ENCODE measurements around the gene EGLN2. TPM values are rescaled to one million over a fixed set of nuclear protein-coding genes. Genes with fewer than 3 reads are reported as not detected.
"Not testable (repeated sequence)": the region's sequence is repeated elsewhere in the genome, so short reads cannot be mapped to it uniquely, and the experiment has no call there.

Gene EGLN2
- total RNA-seq, 1 donor from 2014 or later, result 68.0 TPM

DNA sequence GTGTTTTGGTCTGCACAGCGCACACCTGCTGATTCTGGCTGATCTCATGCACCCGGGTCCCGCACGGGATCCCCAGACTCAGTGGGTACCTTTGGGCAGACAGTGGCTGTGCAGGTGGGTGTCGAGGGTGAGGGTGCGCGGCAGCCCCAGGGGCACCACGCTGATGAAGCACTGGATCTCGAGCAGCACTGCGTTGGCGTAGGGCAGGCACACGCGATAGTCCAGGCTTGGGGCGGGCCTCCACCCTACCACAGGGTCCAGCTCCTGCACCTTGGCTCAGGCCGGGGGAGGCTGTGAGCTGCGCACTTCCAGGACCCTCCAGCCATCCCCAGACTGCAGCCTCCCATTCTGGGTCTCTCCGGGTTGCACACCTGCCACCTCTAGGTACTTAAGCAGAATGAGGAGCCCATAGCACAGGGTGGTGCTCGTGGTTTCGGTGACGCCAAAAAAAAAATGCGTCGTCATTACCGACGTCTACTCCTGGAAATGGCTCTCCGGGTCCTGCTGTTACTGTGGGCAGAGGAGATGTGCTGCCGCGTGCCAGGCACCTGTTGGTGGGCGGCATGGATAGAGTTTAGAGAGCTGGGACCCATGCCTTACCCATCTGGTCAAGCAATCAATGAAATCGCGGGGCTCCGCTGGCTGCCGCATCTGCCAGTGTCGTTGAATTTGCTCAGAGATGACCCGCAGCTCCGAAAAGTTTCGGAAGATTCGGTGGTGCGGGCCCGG, 10.5 kb downstream of the EGLN2 start:
- ATAC-seq (no peak), DNase-seq (ENCODE audit: missing footprints) (no peak)
- intact Hi-C loops (cut with DNase I), result loop anchor here (5.0 to 10.0 kb wide), 2 partner anchors 147 to 325 kb away; no protein-coding TSS in a partner anchor

DNA sequence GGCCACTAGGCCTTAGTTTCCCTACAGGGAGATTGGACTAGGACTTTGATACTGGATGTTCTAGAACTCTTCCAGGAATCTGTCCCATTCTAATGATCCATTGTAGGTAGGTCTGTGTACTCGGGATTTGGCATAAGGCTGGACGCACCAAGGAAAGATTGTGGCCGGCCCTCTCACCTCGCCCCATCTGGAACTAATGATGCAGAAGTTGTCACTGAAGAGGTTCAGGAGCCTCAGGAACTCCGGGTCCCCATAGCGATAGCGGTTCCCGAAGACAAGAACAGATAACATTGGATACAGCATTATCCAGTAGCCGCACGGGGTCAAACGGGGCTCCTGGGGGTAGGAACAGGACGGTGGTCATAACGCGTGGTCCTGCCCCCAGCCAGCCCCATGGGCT, 11.2 kb downstream of the EGLN2 start:
- intact Hi-C loops (cut with DNase I), result loop anchor here (10.0 kb wide), 1 partner anchor 325 kb away; no protein-coding TSS in a partner anchor
- DNase-seq (ENCODE audit: missing footprints) (no peak), ATAC-seq (no peak)

DNA sequence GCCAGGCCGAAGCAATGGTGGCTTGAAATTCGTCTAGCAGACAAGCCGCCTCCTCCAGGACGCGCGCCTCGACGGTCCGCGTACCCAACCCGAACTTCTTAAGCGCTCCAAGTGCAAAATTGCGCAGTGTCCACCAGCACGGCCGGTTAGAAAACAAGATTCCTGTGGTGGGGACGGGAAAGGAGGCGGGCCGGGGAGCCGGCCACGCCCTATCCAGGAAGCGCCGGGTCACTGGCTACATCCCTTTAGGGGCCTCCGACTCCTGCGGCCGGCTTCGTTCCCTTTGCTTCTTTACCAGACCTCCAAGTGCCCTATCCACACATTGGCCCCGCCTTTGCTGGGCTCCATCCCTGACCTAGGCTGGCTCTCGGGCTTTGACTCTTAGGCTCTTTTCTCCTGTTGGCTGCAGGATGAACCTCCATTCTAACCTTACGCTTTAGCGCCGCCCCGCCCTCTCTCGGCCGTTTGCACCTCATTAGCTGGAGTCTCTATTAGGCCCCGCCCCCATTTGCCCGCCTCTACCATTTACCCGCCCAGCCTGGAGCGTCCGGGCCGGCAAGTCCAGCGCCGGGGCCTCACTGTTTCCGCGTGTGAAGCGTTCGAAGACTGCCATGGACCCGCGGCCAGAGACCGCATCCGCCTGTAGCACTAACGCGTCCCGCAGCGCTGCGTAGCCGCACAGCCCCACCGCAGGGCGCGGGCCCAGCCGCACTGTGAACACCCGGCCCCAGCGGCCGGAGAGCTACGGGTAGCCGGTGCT, 11.8 kb downstream of the EGLN2 start:
- intact Hi-C loops (cut with DNase I), result loop anchor here (10.0 kb wide), 1 partner anchor 324 kb away; no protein-coding TSS in a partner anchor
- DNase-seq (ENCODE audit: missing footprints) (peak; percentile 93), ATAC-seq (peak; percentile 92)

DNA sequence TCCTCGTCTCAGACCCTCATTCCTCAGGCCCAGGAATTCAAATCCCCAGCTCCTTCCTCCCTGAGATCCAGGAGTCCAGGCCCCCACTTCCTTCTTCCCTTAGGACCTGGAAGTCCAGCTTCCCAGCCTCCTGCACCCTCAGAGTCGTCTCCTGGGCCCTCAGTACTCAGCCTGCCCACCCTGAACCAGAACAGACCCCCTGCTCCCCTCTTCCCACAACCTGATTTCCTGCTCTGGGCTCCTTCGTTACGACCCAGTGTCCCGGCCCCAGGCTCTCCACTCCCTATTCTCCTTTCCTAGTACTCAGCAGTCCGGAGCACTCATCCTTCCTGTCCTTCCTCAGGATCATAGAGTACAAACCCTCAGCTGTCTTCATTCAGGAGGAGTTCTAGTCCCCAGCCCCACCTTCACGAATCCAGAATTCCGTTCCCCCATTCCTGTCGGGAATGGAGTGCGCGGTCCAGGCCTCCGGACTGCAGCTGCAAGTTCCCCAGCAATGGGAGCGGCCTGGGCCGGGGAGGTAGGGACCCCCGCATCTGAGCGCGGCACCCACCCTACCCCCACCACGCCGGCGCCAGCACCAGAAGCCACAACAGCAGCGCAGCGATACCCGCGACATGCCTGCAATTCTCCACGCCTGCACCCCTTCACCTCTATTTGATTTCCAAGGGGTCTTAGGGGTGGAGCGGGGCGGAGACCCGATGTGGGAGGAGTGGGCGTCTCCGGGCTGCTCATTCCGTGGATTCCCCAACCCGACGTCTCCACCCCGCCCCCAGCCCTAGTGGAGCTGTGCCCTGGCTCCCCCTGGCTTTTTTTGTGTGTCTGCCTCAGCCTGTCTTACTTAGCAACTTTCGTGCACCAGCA, 12.7 kb downstream of the EGLN2 start:
- no peak for ATAC-seq
- no peak for DNase-seq (ENCODE audit: missing footprints)
- intact Hi-C loops (cut with DNase I), result loop anchor here (10.0 kb wide), 1 partner anchor 323 kb away; no protein-coding TSS in a partner anchor

DNA sequence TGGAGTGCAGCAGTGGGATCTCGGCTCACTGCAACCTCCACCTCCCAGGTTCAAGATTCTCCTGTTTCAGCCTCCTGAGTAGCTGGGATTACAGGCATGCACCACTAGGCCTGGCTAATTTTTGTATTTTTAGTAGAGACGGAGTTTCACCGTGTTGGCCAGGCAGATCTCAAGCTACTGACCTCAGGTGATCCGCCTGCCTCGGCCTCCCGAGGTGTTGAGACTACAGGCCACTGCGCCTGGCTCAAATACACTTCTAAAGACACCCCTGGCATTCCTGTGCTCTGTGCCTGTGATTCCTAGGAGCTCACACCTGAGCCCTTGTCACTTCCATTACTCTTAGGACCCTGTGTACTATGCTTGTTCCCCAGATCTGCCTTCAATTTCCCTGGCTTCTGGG, 13.6 kb downstream of the EGLN2 start:
- intact Hi-C loops (cut with DNase I), result loop anchor here (10.0 kb wide), 1 partner anchor 322 kb away; no protein-coding TSS in a partner anchor
- not testable (repeated sequence) for ATAC-seq; DNase-seq (ENCODE audit: missing footprints)

GRCh38 chr19:40813182-40813581, 14.2 kb downstream of the EGLN2 start:
- intact Hi-C loops (cut with DNase I), result loop anchor here (10.0 kb wide), 1 partner anchor 322 kb away; no protein-coding TSS in a partner anchor
- DNase-seq (ENCODE audit: missing footprints) (no peak), ATAC-seq (no peak)

DNA sequence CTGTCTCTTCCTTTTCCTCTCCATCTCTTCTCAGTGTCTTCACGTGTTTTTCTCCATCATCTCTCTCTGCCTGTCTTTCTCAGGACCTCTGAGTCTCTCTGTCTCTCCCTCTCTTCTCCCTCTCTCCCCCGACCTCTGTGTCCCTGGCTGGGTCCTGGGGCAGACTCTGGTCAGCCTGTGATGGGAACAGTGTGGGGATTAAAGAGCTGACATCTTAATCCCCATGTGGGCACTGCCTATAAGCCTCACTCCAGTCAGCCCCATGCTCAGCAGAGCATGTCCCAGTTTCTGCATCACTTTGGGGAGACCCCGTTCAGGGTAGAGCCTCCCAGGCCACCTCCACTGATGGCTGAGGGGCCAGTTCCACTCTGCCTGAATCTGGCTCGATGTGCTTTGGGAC, 16.2 kb downstream of the EGLN2 start:
- no peak for DNase-seq (ENCODE audit: missing footprints)
- no peak for ATAC-seq
- intact Hi-C loops (cut with DNase I), result loop anchor here (10.0 kb wide), 1 partner anchor 320 kb away; no protein-coding TSS in a partner anchor

DNA sequence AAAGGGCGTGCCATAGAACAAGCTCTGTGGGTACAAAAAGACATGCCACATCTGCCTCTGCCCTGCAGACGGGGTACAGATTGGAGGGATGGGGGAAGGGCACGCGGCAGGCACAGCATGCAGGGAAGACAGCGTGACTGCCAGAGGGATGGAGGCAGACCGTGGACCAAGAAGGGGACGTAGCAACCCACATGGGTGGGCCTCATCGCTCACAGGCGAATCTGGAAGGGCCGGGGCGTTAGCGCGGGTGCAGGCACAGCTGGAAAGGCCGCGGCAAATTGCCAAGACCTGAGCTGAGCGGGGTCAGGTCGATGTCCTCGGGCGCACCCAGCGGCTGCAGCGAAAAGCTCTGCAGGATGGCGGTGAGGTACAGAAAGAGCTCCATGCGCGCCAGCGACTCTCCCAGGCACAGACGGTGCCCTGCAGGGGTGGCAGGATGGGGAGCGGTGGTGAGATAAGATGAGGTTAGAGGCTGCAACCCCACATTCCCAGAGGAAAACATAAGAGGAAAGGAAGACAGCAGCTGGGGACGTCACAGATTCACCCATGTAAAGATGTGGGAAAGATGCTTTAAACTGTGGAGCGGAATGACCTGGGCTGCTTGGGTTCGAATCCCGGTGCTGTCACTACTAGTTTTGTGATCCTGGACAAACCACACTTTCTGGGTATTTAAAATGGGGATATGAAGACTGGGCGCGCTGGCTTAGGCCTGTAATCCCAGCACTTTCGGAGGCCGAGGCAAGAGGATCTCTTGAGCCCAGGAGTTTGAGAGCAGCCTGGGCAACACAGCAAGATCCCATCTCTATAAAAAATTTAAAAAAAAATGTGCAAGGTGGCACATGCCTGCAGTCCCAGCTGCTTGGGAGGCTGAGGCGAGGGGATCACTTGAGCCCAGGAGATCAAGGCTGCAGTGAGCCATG, 19.7 kb downstream of the EGLN2 start:
- ATAC-seq (peak; percentile 86), DNase-seq (ENCODE audit: missing footprints) (peak; percentile 88)
- intact Hi-C loops (cut with DNase I), result loop anchor here (2.0 to 10.0 kb wide), 2 partner anchors 68 to 316 kb away; partner anchors contain the start of genes ACTMAP and SNRPA

GRCh38 chr19:40819479-40820234, 20.7 kb downstream of the EGLN2 start:
- DNase-seq (ENCODE audit: missing footprints), result peak; percentile 74
- intact Hi-C loops (cut with DNase I), result loop anchor here (2.0 to 10.0 kb wide), 2 partner anchors 69 to 315 kb away; partner anchors contain the start of genes ACTMAP and SNRPA
- ATAC-seq, result peak; percentile 15

GRCh38 chr19:40822161-40822560, 23.2 kb downstream of the EGLN2 start:
- DNase-seq (ENCODE audit: missing footprints), result no peak
- ATAC-seq, result no peak
- intact Hi-C loops (cut with DNase I), result no loop called here

- intact Hi-C loops (cut with DNase I); ATAC-seq; DNase-seq (ENCODE audit: missing footprints): not testable (repeated sequence)
Observed at GRCh38 chr19:40822704-40823553, 23.9 kb downstream of the EGLN2 start.

- intact Hi-C loops (cut with DNase I); DNase-seq (ENCODE audit: missing footprints); ATAC-seq: not testable (repeated sequence)
Observed at GRCh38 chr19:40824916-40825315, 25.9 kb downstream of the EGLN2 start.

DNA sequence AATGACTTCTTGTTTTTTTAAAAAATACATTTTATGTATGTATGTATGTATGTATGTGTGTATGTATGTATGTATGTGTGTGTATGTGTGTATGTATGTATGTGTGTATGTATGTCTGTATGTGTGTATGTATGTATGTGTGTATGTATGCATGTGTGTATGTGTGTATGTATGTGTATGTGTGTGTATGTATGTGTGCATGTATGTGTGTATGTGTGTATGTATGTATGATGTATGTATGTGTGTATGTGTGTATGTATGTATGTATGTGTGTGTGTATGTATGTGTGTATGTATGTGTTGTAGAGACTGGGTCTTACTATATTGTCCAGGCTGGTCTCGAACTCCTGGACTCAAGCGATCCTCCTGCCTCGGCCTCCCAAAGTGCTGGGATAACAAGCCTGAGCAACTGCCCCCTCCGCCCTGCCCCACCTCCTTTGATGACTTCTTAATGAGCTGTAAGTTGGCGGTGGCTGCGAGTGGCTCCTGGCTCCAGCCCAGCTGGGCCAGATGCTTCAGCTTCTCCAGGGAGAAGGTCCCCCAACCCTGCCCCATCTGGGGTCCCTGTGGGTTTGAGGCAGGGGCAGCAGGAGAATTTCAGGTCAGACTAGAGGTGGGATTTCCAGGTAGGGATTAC, 26.6 kb downstream of the EGLN2 start:
- DNase-seq (ENCODE audit: missing footprints); ATAC-seq; intact Hi-C loops (cut with DNase I): not testable (repeated sequence)

- ATAC-seq; DNase-seq (ENCODE audit: missing footprints); intact Hi-C loops (cut with DNase I): not testable (repeated sequence)
Observed at GRCh38 chr19:40826312-40826698, 27.3 kb downstream of the EGLN2 start.

DNA sequence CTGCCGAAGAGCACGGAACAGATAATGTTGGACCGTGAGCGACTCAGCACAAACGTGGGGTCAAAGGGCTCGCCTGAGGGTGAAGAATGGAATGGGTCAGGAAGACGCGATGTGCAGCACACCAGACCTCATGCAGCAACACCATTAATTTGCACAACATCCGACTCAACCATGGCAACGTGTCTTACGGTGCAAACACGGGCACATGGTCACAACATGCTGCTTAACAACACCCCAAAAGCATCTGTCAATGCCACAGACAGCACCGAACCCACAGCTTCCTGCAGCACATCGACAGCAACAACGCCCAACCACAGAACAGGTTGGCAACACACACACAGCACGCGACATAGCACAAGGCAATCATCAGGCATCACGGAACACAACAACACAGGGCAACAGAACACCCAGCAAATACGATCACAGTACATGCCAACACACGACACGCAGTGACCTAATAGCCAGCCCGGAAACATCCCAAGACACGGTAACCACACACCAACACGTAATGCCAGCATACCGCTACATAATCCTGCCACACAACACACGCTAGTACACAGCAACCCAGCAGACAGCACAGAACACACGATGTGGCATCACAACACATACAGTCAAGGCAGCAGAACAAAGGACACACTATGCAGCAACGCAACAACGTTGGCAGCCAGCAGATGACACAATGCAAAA, 27.9 kb downstream of the EGLN2 start:
- intact Hi-C loops (cut with DNase I); DNase-seq (ENCODE audit: missing footprints); ATAC-seq: not testable (repeated sequence)

All from Right ventricle myocardium inferior (tissue), 1 donor.